PC-9 (cell line): ENCODE measurements around the gene MYH16. TPM values are rescaled to one million over a fixed set of nuclear protein-coding genes. Genes with fewer than 3 reads are reported as not detected.

Experiments used
- BruUV-seq: library from RNA; stranded (reverse); fragments of 400-500 nt; replicated peaks from 2 replicates; lab custom pipeline; 2021; lab: Mats Ljungman, UMichigan
- CTCF ChIA-PET: fragments of 300-600 bp; sonication (Branson Sonifier 250); formaldehyde crosslinking; loops from one replicate; lab custom pipeline; 2022; ENCODE audit warnings: antibody characterized with exemption; lab: Charles Lee
- POLR2A ChIA-PET: fragments of 300-600 bp; sonication (Branson Sonifier 250); formaldehyde crosslinking; loops from one replicate; lab custom pipeline; 2022; ENCODE audit warnings: antibody characterized with exemption; ENCODE audit not compliant: unreplicated experiment; lab: Charles Lee
- DNase-seq, 2 experiments: peaks; one replicate each; pipeline versions ENCODE4 v3.0.0 to v3.0.0-alpha.2; 2015 to 2022; ENCODE audit warnings: mixed read lengths in 1 of 2
- H2AFZ ChIP-seq: fragments of 200-600 bp; sonication (generic); 2 replicates; pipeline ENCODE4 v1.8.1; 2017; ENCODE audit warnings: antibody characterized with exemption
- H3F3A ChIP-seq: fragments of 200-600 bp; sonication (generic); 2 replicates; pipeline ENCODE4 v1.8.1; 2017; ENCODE audit warnings: antibody characterized with exemption, mild to moderate bottlenecking, low read depth; ENCODE audit not compliant: insufficient read depth
- H3K27ac ChIP-seq: fragments of 200-600 bp; sonication (generic); 2 replicates; pipeline ENCODE4 v1.6.1; 2016; ENCODE audit warnings: mixed run types
- H3K27me3 ChIP-seq: fragments of 200-600 bp; sonication (generic); 2 replicates; pipeline ENCODE4 v1.6.1; 2016; ENCODE audit warnings: low read depth, mixed run types; ENCODE audit not compliant: insufficient read depth
- H3K36me3 ChIP-seq: fragments of 200-600 bp; sonication (generic); 2 replicates; pipeline ENCODE4 v1.6.1; 2016; ENCODE audit warnings: low read depth, mixed run types
- H3K4me1 ChIP-seq: fragments of 200-600 bp; sonication (generic); replicated peaks from 2 replicates; pipeline ENCODE4 v1.6.1; 2016; ENCODE audit warnings: mixed run types; ENCODE audit not compliant: insufficient read depth
- H3K4me2 ChIP-seq: fragments of 200-600 bp; sonication (generic); 2 replicates; pipeline ENCODE4 v1.6.1; 2017; ENCODE audit warnings: mixed run types
- H3K4me3 ChIP-seq: fragments of 200-600 bp; sonication (generic); 2 replicates; pipeline ENCODE4 v1.6.1; 2016; ENCODE audit warnings: mixed run types
- H3K79me2 ChIP-seq: fragments of 200-600 bp; sonication (generic); 2 replicates; pipeline ENCODE4 v1.6.1; 2017; ENCODE audit warnings: low read depth, mixed run types
- H3K9me2 ChIP-seq: fragments of 200-600 bp; sonication (generic); 2 replicates; pipeline ENCODE4 v1.8.1; 2017; ENCODE audit warnings: mild to moderate bottlenecking; ENCODE audit not compliant: insufficient read depth
- H3K9me3 ChIP-seq: fragments of 200-600 bp; sonication (generic); 2 replicates; pipeline ENCODE4 v1.8.1; 2016; ENCODE audit warnings: low read depth; ENCODE audit not compliant: insufficient read depth
- H4K20me1 ChIP-seq: fragments of 200-600 bp; sonication (generic); 2 replicates; pipeline ENCODE4 v1.8.1; 2017; ENCODE audit not compliant: insufficient read depth
- EZH2 ChIP-seq: fragments of 200-600 bp; sonication (generic); IDR thresholded peaks from 2 replicates; pipeline ENCODE4 v1.8.0; 2017; ENCODE audit warnings: antibody characterized with exemption, low read depth
- intact Hi-C: fragments of 100-400 bp; cut with micrococcal nuclease; formaldehyde crosslinking; loops from one replicate; pipeline ENCODE4 v1.10.0; 2022; ENCODE audit not compliant: unreplicated experiment
- total RNA-seq: library from RNA; stranded (reverse); gene quantifications from 2 replicates; pipeline ENCODE4 v1.2.3, GENCODE V29; 2021
- TF ChIP-seq, protein P1 (sequence below): fragments of 200-600 bp; sonication (generic); conservative IDR thresholded peaks from 2 replicates; pipeline ENCODE4 v1.6.1; 2017; ENCODE audit warnings: mixed run types, antibody characterized with exemption, mild to moderate bottlenecking, moderate library complexity

Gene MYH16
- total RNA-seq, 1 experiment from 2014 or later: 18.0 TPM

DNA sequence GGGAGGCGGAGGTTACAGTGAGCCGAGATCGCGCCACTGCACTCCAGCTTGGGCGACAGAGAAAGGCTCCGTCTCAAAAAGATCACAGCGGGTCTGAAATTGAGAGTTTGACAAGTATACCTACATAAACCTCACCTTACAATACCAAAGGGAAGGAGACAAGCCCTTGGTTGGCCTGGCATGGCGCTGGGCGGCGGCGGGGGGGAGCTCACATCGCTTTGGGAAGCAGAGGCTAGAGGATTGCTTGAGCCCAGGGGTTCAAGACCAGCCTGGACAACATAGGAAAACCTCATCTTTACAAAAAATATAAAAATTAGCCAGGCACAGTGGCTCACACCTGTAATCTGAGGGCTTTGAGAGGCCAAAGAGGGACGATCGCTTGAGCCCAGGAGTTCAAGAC, 51.9 kb downstream of the MYH16 start:
- Histone ChIP-seq H3K36me3 (peaks cover 6% of the 10 kb centered on the region; the same call in 1 of the 2 replicates), H3K4me3 (peak overlapping the region; percentile 93; the same call in 1 of the 2 replicates), H3K9me2 (no peaks in the 10 kb centered on the region), H3K79me2 (peaks cover 54% of the 10 kb centered on the region), H3F3A (peaks cover 36% of the 10 kb centered on the region), H4K20me1 (no peaks in the 10 kb centered on the region), H3K27me3 (no peaks in the 10 kb centered on the region), H3K4me1 (peaks cover 32% of the 10 kb centered on the region), H3K9me3 (no peaks in the 10 kb centered on the region), H3K27ac (no peak overlapping the region), H3K4me2 (peak overlapping the region; percentile 81), H2AFZ (no peak overlapping the region)
- TF ChIP-seq, protein P1, sequence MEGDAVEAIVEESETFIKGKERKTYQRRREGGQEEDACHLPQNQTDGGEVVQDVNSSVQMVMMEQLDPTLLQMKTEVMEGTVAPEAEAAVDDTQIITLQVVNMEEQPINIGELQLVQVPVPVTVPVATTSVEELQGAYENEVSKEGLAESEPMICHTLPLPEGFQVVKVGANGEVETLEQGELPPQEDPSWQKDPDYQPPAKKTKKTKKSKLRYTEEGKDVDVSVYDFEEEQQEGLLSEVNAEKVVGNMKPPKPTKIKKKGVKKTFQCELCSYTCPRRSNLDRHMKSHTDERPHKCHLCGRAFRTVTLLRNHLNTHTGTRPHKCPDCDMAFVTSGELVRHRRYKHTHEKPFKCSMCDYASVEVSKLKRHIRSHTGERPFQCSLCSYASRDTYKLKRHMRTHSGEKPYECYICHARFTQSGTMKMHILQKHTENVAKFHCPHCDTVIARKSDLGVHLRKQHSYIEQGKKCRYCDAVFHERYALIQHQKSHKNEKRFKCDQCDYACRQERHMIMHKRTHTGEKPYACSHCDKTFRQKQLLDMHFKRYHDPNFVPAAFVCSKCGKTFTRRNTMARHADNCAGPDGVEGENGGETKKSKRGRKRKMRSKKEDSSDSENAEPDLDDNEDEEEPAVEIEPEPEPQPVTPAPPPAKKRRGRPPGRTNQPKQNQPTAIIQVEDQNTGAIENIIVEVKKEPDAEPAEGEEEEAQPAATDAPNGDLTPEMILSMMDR: no peak
- TF ChIP-seq EZH2: no peak
- POLR2A ChIA-PET: no interaction called here
- DNase-seq: no peak
- CTCF ChIA-PET: interaction anchor here (0.6 kb wide), 1 partner anchor 8 kb away, joined by 4 read pairs; no protein-coding TSS in a partner anchor
- BruUV-seq: no TSS peak
- intact Hi-C loops: no loop called here

DNA sequence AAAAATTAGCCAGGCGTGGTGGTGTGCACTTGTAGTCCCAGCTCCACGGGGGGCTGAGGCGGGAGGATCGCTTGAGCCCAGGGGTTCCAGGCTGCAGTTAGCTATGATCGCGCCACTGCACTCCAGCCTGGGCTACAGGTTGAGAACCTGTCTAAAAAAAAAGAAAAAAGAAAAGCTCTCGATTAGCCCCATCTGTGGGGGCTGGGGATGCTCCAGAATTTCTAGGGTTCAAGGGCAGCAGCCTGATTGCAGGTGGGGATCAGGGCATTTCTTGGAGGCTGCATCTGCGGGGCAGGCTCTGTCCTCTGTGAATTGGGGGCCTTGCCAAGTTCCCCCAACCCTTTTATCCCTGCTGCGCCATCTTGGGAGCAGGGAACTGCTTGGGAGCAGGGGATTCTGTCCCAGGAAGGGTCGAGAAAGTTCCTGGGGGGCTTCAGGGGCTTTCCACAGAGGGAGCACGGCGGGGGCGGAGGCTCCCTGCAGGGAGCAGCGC, 52.4 kb downstream of the MYH16 start:
- Histone ChIP-seq H3K4me1 (peaks cover 37% of the 10 kb centered on the region), H3K9me2 (no peaks in the 10 kb centered on the region), H2AFZ (peak overlapping the region; percentile 95), H3K79me2 (peaks cover 58% of the 10 kb centered on the region), H3K36me3 (peaks cover 6% of the 10 kb centered on the region; the same call in 1 of the 2 replicates), H3K4me2 (peak overlapping the region; percentile 81), H4K20me1 (no peaks in the 10 kb centered on the region), H3K27me3 (no peaks in the 10 kb centered on the region), H3K9me3 (no peaks in the 10 kb centered on the region), H3K27ac (peak overlapping the region; percentile 97), H3K4me3 (peak overlapping the region; percentile 93), H3F3A (peaks cover 41% of the 10 kb centered on the region)
- BruUV-seq: TSS peak; percentile 86
- intact Hi-C loops: loop anchor here (5.0 kb wide), 1 partner anchor 183 kb away; the partner anchor contains the start of gene SMURF1
- ChIA-PET CTCF (interaction anchor here (0.6 kb wide), 1 partner anchor 8 kb away, joined by 4 read pairs; no protein-coding TSS in a partner anchor), POLR2A (interaction anchor here (0.7 kb wide), 1 partner anchor 46 kb away, joined by 5 read pairs; no protein-coding TSS in a partner anchor)
- no peak for DNase-seq
- TF ChIP-seq, protein P1: no peak
- TF ChIP-seq EZH2: no peak

DNA sequence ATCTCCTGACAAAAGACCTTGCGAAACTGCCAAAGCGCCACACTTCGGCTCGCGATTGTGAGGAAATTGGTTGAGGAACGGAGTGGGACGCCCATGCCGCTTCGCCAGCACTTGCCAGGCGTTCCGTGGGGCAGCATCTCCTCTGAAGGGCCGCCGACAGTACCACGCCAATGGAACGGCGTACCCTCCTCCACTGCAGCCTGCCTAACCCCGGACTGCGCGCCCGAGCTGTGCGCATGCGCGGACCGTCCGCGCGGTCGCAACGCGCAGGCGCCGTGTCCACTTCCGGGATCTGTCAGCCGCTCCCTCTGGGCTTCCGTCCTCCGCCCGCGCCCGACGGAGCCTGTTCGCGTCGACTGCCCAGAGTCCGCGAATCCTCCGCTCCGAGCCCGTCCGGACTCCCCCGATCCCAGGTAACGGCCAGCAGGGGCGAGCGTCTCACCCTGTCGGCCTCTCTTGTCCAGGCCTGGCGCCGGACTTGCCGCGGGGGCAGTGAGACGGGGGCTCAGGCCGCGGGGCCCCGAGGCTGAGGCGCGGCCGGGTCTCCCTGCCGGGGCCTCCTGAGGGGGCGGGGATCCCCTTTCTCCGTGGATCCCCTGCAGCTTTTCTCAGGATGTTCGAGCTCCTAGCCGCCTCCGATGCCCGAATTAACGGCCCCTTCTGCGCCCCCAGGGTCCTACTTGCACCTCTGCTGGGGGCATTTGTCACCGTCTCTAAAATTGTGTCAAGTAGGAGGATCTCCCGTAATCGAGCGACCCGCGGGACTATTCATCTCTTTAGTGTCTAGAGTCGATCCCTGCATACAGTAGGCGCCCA, 53.2 kb downstream of the MYH16 start, which contains the start of gene ARPC1A:
TSS of gene ARPC1A (plus strand) at position 307 of the 816 bp plus-strand sequence. CDS start 7,456 bp downstream, outside the sequence.
- POLR2A ChIA-PET: interaction anchor here (0.7 kb wide), 1 partner anchor 46 kb away, joined by 5 read pairs; no protein-coding TSS in a partner anchor

More for the DNA sequence above, 53.2 kb downstream of the MYH16 start, which contains the start of gene ARPC1A:
- peaks cover 45% of the 10 kb centered on the region for H3F3A ChIP-seq
- H3K4me2 ChIP-seq: peak within 1 kb of the TSS; percentile 81
- H2AFZ ChIP-seq: peak within 1 kb of the TSS; percentile 95
- CTCF ChIA-PET: no interaction called here
- peak; percentile 82 to 96 for DNase-seq
- H3K9me2 ChIP-seq: no peaks in the 10 kb centered on the region
- H4K20me1 ChIP-seq: no peaks in the 10 kb centered on the region
- no peaks in the 10 kb centered on the region for H3K9me3 ChIP-seq
- peak within 1 kb of the TSS; percentile 93 for H3K4me3 ChIP-seq
- BruUV-seq: no TSS peak
- H3K27ac ChIP-seq: peak within 1 kb of the TSS; percentile 97
- no peak for TF ChIP-seq EZH2
- TF ChIP-seq, protein P1: no peak
- intact Hi-C loops: loop anchor here (5.0 kb wide), 1 partner anchor 183 kb away; the partner anchor contains the start of gene SMURF1
- H3K36me3 ChIP-seq: peaks cover 6% of the 10 kb centered on the region; the same call in 1 of the 2 replicates
- H3K27me3 ChIP-seq: no peaks in the 10 kb centered on the region
- peaks cover 63% of the 10 kb centered on the region for H3K79me2 ChIP-seq
- peaks cover 45% of the 10 kb centered on the region for H3K4me1 ChIP-seq
